IPS-20b (cell line): ENCODE data around the gene PCBP1.
A peak's percentile ranks its signal among the peaks of the same experiment; 100 is the strongest.
"Not testable (repeated sequence)": the region's sequence is repeated elsewhere in the genome, so short reads cannot be mapped to it uniquely, and the experiment has no call there.

Source experiments
- H3K27ac ChIP-seq: one replicate; pipeline ENCODE4 v1.5.1; 2013; ENCODE audit warnings: low read length
- H3K27me3 ChIP-seq: 2 replicates; pipeline ENCODE4 v1.6.1; 2013; ENCODE audit warnings: mild to moderate bottlenecking, low read length, inconsistent platforms; ENCODE audit not compliant: insufficient read depth
- H3K36me3 ChIP-seq: 2 replicates; pipeline ENCODE4 v1.6.1; 2013; ENCODE audit warnings: low read depth, mild to moderate bottlenecking, inconsistent platforms, low read length, moderate library complexity; ENCODE audit not compliant: insufficient read depth
- H3K4me1 ChIP-seq: 2 replicates; pipeline ENCODE4 v1.6.1; 2013; ENCODE audit warnings: mild to moderate bottlenecking, control low read depth, inconsistent platforms, low read length, moderate library complexity; ENCODE audit not compliant: insufficient read depth
- H3K4me3 ChIP-seq: 2 replicates; pipeline ENCODE4 v1.5.1; 2013; ENCODE audit warnings: mild to moderate bottlenecking, low read length, inconsistent platforms
- H3K9ac ChIP-seq: 2 replicates; pipeline ENCODE4 v1.6.1; 2013; ENCODE audit warnings: low read depth, mild to moderate bottlenecking, inconsistent platforms, low read length, moderate library complexity
- H3K9me3 ChIP-seq: 2 replicates; pipeline ENCODE4 v1.6.1; 2013; ENCODE audit warnings: mild to moderate bottlenecking, low read depth, low read length, inconsistent platforms; ENCODE audit not compliant: insufficient read depth

PCBP1 gene

DNA sequence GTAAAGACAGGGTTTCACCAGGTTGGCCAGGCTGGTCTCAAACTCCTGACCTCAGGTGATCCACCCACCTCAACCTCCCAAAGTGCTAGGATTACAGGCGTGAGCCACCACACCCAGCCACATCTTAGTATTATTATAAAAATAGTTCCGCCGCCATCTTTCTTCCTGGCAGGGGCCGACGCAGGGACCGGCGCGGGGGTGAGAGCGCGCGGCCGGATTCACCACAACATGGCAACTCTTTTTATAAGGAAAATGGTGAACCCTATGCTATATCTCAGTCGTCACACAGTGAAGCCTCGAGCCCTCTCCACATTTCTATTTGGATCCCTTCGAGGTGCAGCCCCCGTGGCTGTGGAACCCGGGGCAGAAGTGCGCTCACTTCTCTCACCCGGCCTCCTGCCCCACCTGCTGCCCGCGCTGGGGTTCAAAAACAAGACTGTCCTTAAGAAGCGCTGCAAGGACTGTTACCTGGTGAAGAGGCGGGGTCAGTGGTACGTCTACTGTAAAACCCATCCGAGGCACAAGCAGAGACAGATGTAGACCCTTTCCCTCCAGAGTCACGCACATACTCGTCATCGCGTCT lies 15.1 kb downstream of the PCBP1 start:
- not testable (repeated sequence) for H3K27ac ChIP-seq, H3K9me3 ChIP-seq, H3K9ac ChIP-seq, H3K4me3 ChIP-seq, H3K27me3 ChIP-seq, H3K36me3 ChIP-seq
- peaks cover 12% of the 10 kb centered on the region for H3K4me1 ChIP-seq

DNA sequence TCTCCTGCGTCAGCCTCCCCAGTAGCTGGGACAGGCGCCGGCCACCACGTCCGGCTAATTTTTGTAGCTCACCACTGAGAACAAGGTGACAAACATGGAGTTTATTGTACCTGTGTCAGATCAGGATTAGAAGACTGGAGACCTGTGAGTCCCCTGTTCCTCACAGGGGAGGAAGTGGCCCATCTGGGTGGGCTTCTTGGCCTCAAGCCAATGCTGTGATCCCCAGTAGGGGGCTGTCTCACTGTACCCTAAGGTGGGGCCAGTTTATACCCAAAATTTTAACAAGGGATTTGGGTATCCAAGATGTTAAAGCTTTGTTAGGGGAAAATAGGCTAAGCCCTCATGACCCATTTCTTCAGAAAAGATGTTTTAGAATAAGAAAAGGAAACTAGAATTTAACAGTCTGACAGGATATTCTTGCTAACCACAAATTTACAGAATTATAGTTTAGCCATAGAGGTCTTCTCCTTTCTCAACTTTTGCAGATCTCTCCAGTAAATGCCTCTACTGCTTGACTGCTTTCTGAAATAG lies 16.3 kb downstream of the PCBP1 start:
- Histone ChIP-seq H3K36me3 (no peaks in the 10 kb centered on the region), H3K9me3 (no peaks in the 10 kb centered on the region), H3K4me1 (peaks cover 19% of the 10 kb centered on the region), H3K27me3 (no peaks in the 10 kb centered on the region), H3K4me3 (no peak overlapping the region; the same call in 1 of the 2 replicates), H3K27ac (no peak overlapping the region), H3K9ac (peak overlapping the region; percentile 29; the same call in 1 of the 2 replicates)

DNA sequence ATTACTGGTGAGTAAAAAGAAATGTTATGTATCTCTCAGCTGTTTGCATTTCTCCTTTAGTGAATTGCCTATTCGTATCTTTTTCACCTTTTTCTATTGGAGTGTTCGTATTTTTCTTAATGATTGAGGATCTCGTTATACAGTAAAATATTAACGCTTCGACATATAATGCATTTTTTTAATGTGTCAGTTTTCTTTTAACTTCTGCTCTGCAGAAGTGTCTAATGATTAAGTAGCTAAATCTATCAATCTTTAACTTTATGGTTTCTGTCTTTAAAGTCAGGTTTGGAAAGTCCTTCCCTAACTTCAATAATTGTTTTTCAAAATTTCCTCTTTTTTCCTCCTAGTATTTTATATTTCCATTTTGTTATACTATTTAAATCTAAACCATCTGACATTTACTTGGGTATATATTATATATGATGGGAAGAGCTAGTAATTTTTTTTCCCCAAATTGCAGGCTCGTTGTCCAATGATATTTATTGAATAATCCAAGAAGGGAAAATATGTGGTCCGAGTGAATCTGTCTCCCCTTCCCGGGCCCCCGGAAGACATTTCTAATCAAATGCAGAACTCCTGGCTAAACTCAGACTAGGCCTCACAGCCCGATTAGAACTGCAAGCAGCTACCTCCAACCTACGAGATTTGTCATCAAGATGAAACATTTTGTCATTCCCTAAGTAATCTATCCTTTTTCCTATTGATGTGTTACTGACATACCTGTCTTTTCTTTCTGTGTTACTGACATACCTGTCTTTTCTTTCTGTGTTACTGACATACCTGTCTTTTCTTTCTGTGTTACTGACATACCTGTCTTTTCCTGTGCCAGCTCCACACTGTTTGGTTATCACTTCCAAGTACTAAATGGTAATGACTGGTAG lies 17.2 kb downstream of the PCBP1 start:
- Histone ChIP-seq H3K27me3 (no peaks in the 10 kb centered on the region), H3K4me3 (no peak overlapping the region; the same call in 1 of the 2 replicates), H3K27ac (no peak overlapping the region), H3K9me3 (no peaks in the 10 kb centered on the region), H3K9ac (peak overlapping the region; percentile 29; the same call in 1 of the 2 replicates), H3K36me3 (no peaks in the 10 kb centered on the region), H3K4me1 (peaks cover 22% of the 10 kb centered on the region)

DNA sequence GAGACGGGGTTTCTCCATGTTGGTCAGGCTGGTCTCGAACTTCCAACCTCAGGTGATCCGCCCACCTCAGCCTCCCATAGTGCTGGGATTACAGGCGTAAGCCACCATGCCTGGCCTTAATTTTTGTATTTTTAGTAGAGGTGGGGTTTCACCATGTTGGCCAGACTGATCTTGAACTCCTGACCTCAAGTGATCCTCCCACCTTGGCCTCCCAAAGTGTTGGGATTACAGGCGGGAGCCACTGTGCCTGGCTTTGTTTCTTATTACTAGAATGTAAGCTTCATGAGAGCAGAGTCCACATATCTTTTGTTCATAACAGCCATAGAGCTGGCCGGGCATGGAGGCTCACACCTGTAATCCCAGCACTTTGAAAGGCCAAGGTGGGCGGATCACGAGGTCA lies 18.9 kb downstream of the PCBP1 start:
- H3K27me3 ChIP-seq, H3K4me3 ChIP-seq, H3K9ac ChIP-seq, H3K9me3 ChIP-seq, H3K27ac ChIP-seq, H3K36me3 ChIP-seq: not testable (repeated sequence)
- H3K4me1 ChIP-seq: peaks cover 22% of the 10 kb centered on the region

DNA sequence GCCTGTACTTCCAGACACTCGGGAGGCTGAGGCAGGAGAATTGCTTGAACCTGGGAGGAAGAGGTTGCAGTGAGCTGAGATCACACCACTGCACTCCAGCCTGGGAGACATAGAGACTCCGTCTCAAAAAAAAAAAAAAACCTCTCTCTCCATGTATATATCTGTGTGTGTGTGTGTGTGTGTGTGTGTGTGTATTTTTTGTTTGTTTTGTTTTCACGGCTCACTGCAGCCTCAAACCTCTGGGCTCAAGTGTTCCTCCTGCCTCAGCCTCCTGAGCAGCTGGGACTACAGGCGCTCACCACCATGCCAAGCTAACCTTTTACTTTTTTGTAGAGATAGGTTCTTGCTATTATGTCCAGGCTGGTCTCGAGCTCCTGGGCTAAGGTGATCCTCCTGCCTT lies 23.1 kb downstream of the PCBP1 start:
- H3K36me3 ChIP-seq, H3K27me3 ChIP-seq, H3K27ac ChIP-seq, H3K9me3 ChIP-seq, H3K9ac ChIP-seq, H3K4me3 ChIP-seq: not testable (repeated sequence)
- H3K4me1 ChIP-seq: peaks cover 19% of the 10 kb centered on the region

DNA sequence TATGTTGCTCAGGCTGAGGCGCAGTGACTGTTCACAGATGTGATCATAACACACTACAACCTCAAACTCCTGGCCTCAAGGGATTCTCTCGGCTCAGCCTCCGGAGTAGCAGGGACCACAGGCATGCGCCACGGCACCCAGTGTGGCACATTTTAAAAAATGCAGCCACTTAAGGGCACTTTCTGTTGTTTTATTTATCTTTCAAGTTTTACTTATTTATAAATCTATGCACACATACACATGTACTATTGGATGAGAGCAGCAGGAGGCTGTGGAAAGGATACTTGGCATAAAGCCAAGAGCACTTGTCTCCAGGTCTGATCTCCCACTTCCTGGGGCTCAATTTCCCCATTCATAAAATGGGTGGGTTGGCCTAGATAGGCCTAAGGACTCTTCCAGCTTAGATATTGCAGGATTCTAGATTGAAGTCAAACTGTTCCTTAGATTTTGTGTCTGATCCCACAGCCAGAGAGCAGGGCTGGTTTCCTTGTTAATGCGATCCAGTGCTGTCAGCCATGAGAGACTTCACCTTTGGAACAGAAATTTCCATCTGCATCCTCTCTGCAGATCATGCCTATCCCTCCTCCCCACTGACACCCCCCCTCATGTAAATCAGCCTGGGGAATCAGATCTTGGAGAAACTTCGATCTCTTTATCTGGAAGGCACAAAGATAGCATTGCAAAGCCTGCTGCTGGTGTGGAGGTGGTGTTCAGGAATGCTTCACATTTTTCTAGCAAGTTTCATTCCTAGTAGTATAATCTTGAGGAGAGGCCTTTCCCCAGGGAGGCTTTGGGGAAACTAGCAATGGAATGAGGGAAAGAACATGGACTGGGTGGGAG lies 24.7 kb downstream of the PCBP1 start:
- Histone ChIP-seq H3K9ac (no peak overlapping the region), H3K27ac (no peak overlapping the region), H3K4me1 (peaks cover 22% of the 10 kb centered on the region), H3K27me3 (no peaks in the 10 kb centered on the region), H3K4me3 (no peak overlapping the region), H3K36me3 (no peaks in the 10 kb centered on the region), H3K9me3 (no peaks in the 10 kb centered on the region)

DNA sequence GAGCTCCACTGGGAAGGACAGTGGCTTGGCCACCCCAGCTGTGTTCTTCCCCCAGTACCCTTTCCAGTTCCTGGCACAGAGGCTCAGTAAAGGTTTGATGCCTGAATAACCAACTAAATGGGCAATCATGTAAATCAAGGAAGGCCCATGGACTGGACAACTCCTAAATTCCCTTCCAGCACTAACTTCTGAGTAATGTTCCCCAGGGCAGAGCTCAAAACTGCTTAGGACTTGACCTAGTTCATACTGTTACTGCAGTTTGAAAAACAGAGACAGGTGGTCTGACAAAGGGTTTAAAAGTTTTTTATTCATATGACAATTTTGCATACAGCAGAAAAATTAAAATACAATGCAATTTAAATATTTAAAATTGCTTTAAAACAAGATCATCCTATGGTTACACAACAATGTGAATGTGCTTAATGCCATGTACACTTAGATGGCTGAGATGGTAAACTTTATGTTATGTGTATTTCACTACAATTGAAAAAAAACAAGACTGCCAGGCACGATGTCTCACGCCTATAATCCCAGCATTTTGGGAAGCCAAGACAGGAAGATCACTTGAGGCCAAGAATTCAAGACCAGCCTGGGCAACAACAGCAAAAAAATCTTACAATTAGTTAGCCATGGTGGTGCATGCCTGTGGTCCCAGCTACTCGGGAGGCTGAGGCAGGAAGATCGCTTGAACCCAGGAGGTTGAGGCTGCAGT lies 26.2 kb downstream of the PCBP1 start:
- no peak overlapping the region for H3K27ac ChIP-seq

DNA sequence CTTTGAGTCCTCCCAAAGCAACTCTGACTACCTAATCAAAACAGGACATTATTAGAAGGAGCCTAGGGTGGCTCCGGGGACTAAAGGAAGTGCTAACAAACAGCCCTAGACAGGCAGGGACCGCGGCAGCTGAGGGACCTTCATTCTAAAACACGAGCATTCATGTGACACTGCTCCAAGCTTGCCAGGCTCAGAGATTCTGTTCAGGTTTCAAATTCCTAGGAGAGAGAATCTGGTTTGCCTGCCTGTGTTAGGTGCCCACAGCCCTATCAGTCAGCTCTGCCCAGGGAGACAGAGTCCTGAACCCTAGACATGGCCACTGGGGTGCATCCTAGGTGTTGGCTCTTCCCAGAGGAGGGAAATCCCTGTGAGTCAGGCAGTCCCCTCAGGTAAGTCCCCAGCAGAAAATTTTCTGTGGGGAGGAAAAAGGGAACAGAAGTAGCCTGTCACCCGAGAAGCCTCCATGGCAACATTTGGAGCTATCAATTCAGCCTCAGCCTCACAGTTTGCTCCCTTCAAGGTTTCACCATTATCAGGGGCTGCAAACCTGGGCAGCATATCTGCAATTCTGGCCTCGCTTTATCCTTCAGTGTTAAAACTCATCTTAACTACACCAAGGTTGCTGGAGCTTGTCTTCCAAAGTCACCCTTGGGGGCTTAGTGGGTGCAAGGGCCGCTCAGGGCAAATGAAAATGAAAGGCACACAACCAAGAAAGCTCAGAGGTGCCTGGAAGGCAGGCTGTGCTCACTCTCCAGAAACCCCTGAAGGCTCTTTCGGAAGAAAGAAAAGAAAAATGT lies 28.6 kb downstream of the PCBP1 start:
- Histone ChIP-seq H3K36me3 (no peaks in the 10 kb centered on the region), H3K4me3 (no peak overlapping the region), H3K27ac (no peak overlapping the region), H3K27me3 (no peaks in the 10 kb centered on the region), H3K9me3 (no peaks in the 10 kb centered on the region), H3K4me1 (peaks cover 19% of the 10 kb centered on the region), H3K9ac (no peak overlapping the region)

More for the DNA sequence above, 26.2 kb downstream of the PCBP1 start:
- no peak overlapping the region for H3K4me3 ChIP-seq
- no peak overlapping the region for H3K9ac ChIP-seq
- H3K27me3 ChIP-seq: no peaks in the 10 kb centered on the region
- H3K4me1 ChIP-seq: peaks cover 17% of the 10 kb centered on the region
- no peaks in the 10 kb centered on the region for H3K9me3 ChIP-seq
- H3K36me3 ChIP-seq: no peaks in the 10 kb centered on the region

DNA sequence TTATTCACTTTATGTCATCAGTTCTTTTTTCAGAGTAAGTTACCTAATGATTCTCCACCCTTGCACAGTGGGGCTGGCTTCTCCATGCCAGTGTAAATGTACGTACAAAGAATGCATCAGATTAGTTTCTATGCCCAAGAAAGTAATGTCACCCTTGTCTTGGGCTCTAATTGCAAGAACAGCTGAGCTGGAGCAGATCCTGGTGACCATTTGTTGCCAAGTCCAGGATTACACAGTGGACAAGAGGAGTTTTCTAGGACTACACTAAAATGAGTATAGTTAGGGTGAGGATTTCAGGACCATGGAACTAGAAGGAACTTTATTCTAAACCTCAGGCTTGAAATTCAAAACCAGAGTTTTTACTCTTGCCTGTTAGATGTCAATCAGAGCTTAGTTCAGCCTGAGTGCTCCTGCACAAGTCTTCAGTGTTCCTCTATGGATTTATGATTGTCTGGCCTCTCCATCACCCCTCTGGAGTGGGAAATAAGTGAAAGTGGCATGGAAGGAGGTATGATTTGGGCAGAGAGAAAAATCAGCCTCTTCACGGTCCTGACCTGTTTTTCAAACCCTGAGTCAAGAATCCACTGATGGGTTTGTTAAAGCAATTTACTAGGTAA lies 29.8 kb downstream of the PCBP1 start:
- Histone ChIP-seq H3K36me3 (no peaks in the 10 kb centered on the region), H3K4me1 (peaks cover 18% of the 10 kb centered on the region), H3K27me3 (no peaks in the 10 kb centered on the region), H3K9me3 (no peaks in the 10 kb centered on the region), H3K4me3 (no peak overlapping the region), H3K9ac (no peak overlapping the region), H3K27ac (no peak overlapping the region)

DNA sequence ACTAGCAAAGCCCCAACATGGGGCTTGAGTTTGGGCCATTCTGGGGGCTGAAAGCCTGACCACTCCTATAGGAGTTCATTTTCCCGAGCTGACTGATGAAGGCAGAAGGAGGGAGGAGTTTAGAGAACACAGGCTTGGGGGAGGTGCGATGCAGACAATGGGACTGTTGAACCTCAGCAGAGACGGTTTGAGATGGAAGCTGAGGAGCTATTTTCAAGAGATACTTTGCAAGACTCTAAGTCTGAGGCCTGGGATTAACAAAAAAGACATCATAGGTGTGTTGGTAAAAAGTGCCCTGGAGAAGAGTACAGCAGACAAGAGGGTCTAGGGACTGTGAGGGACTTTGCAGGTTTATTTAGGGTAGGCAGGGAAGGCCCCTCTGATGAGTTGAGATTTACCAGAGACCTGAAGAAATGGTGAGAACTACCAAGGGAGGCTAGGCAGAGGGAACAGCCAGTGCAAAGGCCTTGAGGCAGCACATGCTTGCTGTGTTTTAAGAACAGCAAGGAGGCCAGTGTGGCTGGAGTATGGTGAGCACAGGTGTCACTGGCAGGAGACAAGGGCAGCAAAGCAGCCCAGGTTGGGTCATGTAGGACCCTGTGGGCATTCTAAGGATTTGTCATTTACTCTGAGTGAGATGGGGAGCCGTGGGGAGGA lies 31.6 kb downstream of the PCBP1 start:
- H3K4me1 ChIP-seq: peaks cover 19% of the 10 kb centered on the region; the same call in 1 of the 2 replicates
- peak overlapping the region; percentile 70; the same call in 1 of the 2 replicates for H3K9ac ChIP-seq
- H3K27ac ChIP-seq: peak overlapping the region; percentile 11
- H3K36me3 ChIP-seq: no peaks in the 10 kb centered on the region
- H3K9me3 ChIP-seq: no peaks in the 10 kb centered on the region
- peak overlapping the region; percentile 39; the same call in 1 of the 2 replicates for H3K4me3 ChIP-seq
- H3K27me3 ChIP-seq: no peaks in the 10 kb centered on the region
